ENCODE results near the gene HGFAC. TPM values are rescaled to one million over a fixed set of nuclear protein-coding genes. Genes with fewer than 3 reads are reported as not detected.
A peak's percentile ranks its signal among the peaks of the same experiment; 100 is the strongest.
"Not testable (repeated sequence)": the region's sequence is repeated elsewhere in the genome, so short reads cannot be mapped to it uniquely, and the experiment has no call there.

HGFAC gene
- total RNA-seq, 1 donor from 2014 or later = 1.5 TPM

GRCh38 chr4:3449047-3449573 lies 7.3 kb downstream of the HGFAC start:
- ATAC-seq (no peak), DNase-seq (ENCODE audit: missing footprints) (peak; percentile 53)
- intact Hi-C loops (cut with DNase I) = loop anchor here (5.0 kb wide), 1 partner anchor 257 kb away; no protein-coding TSS in a partner anchor

- DNase-seq (ENCODE audit: missing footprints) (peak; percentile 63), ATAC-seq (no peak)
- intact Hi-C loops (cut with DNase I) = loop anchor here (5.0 kb wide), 1 partner anchor 258 kb away; no protein-coding TSS in a partner anchor
These were observed 8.1 kb downstream of the HGFAC start for GRCh38 chr4:3449574-3450534.

DNA sequence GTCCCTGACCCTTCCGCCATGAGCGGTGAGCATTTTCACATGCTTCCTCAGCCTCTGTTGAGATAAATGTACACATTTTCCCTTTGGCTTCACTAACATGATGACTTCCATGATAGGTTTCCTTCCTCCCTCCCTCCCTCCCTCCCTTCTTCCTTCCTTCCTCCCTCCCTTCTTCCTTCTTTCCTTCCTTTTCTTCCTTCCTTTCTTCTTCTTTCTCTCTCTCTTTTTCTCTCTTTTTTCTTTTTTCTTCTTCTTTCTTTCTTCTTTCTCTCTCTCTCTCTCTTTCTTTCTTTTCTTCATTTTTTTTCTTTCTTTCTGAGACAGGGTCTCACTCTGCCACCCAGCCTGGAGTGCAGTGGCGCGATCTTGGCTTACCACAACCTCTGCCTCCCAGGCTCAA lies 8.9 kb downstream of the HGFAC start:
- intact Hi-C loops (cut with DNase I) = no loop called here
- DNase-seq (ENCODE audit: missing footprints) (no peak), ATAC-seq (no peak)

DNA sequence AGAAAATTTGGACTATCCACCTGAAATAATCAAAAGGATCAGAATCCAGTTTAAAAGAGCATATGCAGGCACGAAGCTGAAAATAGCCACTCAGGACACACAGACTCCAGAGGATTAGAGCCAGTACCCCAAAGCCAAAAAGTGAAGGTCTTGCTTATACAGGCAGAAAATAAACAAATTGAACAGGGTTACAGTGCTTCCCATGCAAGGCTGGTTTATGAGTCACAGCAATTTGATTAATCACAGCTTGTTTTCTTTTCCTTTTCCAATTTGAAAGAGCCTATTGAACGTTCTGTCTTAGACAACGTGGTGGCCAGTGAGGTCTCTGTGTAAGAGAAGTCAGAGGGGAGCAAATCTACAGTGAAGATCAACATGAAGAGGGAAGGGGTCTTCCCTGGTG lies 10.2 kb downstream of the HGFAC start:
- ATAC-seq (no peak), DNase-seq (ENCODE audit: missing footprints) (no peak)
- intact Hi-C loops (cut with DNase I) = no loop called here

DNA sequence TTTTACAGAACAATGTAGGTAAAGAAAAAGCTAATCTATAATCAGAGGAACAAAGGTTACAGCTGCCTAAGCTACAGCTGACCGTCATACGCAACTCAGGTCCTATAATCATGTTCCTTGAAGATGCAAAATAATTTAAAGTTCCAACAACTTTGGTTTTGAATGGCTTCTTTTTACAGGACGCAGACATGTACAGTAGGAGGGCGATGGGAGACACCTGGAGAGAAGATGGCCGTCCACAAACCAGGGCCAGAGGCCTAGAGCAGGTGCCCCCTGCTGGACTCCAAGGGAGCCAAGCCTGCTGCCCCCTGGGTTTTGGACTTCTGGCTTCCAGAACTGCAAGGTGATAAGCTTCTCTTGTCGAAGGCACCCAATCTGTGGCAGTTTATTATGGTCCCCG lies 10.6 kb downstream of the HGFAC start:
- DNase-seq (ENCODE audit: missing footprints) = no peak
- ATAC-seq = no peak
- intact Hi-C loops (cut with DNase I) = no loop called here

DNA sequence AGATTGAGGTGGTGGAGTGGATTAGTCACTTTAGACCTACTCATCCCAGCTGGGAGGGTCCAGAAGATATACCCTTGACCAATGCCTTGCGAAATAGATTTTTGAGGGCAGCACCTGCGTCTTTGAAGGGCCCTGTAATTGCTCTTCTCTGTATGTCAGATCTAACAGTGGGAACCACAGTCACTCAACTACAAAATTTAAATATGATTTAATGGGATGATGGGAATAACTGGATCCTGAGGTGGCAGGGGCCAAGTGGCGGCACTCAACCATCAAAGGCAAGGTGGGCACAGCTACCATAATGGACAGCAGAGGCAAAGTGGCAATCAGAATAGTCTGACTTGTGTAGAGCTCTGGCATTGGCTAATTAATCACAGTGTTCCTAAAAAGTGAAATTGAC lies 13.8 kb downstream of the HGFAC start:
- ATAC-seq; intact Hi-C loops (cut with DNase I); DNase-seq (ENCODE audit: missing footprints): not testable (repeated sequence)

DNA sequence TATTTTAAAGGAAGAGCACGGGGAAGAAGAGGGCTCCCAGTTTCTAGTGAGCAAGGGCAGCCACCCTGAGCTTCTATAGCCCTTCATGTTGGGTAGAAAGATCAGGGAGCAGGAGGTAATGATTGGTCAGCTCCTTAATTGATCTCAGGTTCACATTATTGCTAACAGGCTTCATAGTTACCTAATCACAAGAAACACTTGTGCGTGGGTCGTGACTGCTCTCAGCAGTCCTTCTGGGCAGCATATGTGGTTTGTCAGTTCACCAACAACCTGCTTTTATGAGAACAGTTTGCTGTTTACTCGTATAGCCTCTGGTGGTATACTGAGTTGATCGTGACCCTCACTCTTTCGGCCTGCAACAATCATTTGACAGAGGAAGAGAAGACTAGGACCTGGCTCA lies 16.6 kb downstream of the HGFAC start:
- no peak for DNase-seq (ENCODE audit: missing footprints)
- ATAC-seq = no peak
- intact Hi-C loops (cut with DNase I) = no loop called here

- intact Hi-C loops (cut with DNase I); DNase-seq (ENCODE audit: missing footprints); ATAC-seq: not testable (repeated sequence)
These were observed 17.4 kb downstream of the HGFAC start for GRCh38 chr4:3459156-3459555.

DNA sequence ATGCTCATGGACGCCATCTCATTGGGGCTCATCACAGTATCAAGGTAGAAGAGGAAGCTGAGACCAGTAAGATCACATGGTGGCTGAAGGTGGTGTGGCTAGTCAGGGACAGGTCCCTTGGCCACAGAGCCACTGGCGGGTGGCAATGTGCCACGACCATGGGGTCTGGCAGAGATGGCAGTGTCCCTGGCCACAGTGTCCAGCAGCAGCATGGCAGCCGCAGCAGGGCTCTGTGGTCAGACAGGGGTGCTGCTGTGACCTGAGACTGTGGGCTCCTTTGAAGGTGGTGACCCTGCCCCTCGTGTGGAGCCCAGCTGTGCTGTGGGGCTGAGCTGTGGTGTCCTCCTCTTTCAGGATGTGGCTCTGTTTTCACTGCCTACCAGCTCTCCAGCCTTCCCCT lies 19.2 kb downstream of the HGFAC start:
- DNase-seq (ENCODE audit: missing footprints) (peak; percentile 64), ATAC-seq (no peak)
- intact Hi-C loops (cut with DNase I) = no loop called here

- peak; percentile 88 for DNase-seq (ENCODE audit: missing footprints)
- ATAC-seq = peak; percentile 85
- intact Hi-C loops (cut with DNase I) = no loop called here
These were observed 19.9 kb downstream of the HGFAC start for GRCh38 chr4:3461515-3462291.

DNA sequence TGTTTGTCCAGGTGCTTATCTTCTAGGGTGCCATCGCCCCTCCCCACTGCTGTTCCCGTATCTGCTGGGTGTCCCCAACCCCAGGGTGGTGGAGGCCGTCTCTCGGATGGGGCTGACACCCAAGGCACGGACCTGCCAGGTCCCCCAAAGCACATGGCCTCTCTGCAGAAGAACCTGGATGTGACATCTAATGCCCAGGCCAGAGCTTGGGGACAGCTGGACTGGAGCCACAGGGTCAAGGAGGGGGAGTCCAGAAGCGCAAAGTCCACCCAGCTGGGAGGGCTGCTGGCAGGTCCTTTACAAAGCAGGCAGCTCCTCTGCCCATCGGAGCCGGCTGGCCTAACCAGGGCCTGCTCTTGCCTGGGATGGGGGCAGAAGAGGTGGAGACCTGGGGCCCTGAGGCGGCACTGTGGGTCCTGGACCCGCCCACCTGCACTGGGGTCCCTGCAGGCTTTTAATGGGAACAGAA lies 20.6 kb downstream of the HGFAC start:
- intact Hi-C loops (cut with DNase I) = no loop called here
- ATAC-seq (no peak), DNase-seq (ENCODE audit: missing footprints) (peak; percentile 44)

- ATAC-seq (peak; percentile 53), DNase-seq (ENCODE audit: missing footprints) (peak; percentile 71)
- intact Hi-C loops (cut with DNase I) = no loop called here
These were observed 21.1 kb downstream of the HGFAC start, which contains the start of gene DOK7 for GRCh38 chr4:3462790-3463415. Gene DOK7 (plus strand): TSS chr4:3463306. CDS start chr4:3463376, 70 bp downstream.

- no peak for ATAC-seq
- intact Hi-C loops (cut with DNase I) = no loop called here
These were observed 22.0 kb downstream of the HGFAC start for GRCh38 chr4:3463556-3464348.

DNA sequence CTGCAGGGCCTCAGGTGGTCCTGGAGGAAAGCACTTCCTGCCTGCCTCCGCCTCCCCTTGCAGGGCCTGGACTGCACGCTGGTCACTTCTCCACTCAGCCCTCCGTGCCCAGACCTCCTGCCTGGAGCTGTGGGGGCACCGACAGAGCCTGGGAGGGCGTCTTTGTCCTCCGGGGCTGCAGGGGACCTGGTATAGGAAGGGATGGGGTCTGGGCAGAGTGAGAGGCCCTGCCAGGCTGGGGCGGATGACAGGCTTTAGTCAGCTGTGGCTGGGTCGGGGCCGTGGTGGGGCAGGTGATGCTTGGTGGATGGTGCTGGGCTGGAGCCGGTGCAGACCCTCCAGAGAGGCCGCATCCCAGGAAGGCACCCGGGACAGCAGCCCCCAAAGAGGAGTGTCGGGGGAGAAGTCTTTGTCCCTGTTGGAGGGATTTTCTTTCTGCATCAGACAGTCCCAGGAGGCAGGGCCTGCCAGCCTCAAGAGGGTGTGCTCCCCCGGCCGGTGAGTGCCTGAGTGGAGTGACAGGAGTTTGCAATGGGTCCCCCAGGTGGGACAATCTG lies 22.7 kb downstream of the HGFAC start:
- ATAC-seq (no peak), DNase-seq (ENCODE audit: missing footprints) (peak; percentile 62)
- intact Hi-C loops (cut with DNase I) = no loop called here

More at GRCh38 chr4:3463556-3464348, 22.0 kb downstream of the HGFAC start:
- peak; percentile 44 for DNase-seq (ENCODE audit: missing footprints)

DNA sequence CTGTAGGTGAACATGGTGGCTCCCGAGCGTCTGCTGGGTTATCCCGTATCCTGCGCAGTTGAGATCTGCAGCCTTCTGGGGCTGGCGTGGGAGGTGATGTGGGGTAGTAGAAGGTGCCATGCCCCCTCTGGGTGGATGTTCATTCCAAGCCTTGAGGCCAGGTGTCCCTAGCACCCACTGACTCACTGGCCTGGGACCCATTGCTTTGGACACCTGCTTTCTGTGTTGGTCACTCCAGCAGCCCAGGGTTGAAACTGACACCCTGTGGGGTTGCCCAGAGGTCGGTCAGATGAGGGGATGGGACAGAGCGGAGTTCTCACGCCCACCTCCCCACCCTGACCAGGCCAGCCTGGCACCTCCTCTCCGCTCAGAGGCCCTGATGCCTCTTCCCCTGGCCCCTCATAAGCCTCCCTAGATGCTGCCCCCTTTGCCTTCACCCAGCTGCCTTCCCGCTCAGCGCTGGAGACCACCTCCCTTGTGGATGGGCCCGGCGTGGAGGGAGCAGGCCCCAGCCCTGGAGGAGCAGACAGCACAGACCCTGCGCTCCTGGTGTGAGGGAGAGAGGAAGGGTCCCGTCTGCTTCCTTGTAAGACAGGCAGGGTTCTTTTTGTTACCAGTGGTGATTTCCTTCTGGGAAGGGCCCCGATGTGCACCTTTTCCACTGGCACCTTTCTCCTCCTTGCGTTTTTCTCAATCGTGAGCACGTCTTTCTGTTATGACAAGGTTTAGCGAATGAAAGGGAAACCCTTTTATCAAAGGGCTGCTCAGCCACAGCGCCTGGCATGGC lies 23.3 kb downstream of the HGFAC start:
- peak; percentile 30 for DNase-seq (ENCODE audit: missing footprints)
- intact Hi-C loops (cut with DNase I) = no loop called here
- no peak for ATAC-seq

GRCh38 chr4:3465698-3466671 lies 24.2 kb downstream of the HGFAC start:
- ATAC-seq = no peak

More at GRCh38 chr4:3465698-3466671, 24.2 kb downstream of the HGFAC start:
- intact Hi-C loops (cut with DNase I) = no loop called here
- DNase-seq (ENCODE audit: missing footprints) = peak; percentile 53

Data from Right ventricle myocardium inferior (tissue), 1 donor.